H9 (cell line): Measurements from ENCODE around the gene CARHSP1. TPM values are rescaled to one million over a fixed set of nuclear protein-coding genes. Genes with fewer than 3 reads are reported as not detected.

Source experiments
- DNase-seq: peaks from one replicate; pipeline ENCODE4 v3.0.0-alpha.2; 2017
- H2AFZ ChIP-seq: one replicate; pipeline ENCODE4 v1.6.1; 2013; ENCODE audit warnings: mild to moderate bottlenecking, low read length, control low read depth, moderate library complexity
- H2AK5ac ChIP-seq: 2 replicates; pipeline ENCODE4 v1.6.1; 2013; ENCODE audit warnings: low read length, control low read depth, mixed read lengths; ENCODE audit not compliant: insufficient read length
- H2BK120ac ChIP-seq: one replicate; pipeline ENCODE4 v1.6.1; 2013; ENCODE audit warnings: low read depth, mild to moderate bottlenecking, low read length, control low read depth, inconsistent platforms; ENCODE audit not compliant: poor library complexity, severe bottlenecking
- H2BK12ac ChIP-seq: 2 replicates; pipeline ENCODE4 v1.6.1; 2013; ENCODE audit warnings: low read length, control low read depth, mixed read lengths, low read depth; ENCODE audit not compliant: insufficient read length
- H2BK15ac ChIP-seq: 2 replicates; pipeline ENCODE4 v1.6.1; 2013; ENCODE audit warnings: low read depth, low read length, control low read depth
- H2BK20ac ChIP-seq: one replicate; pipeline ENCODE4 v1.6.1; 2013; ENCODE audit warnings: low read depth, mild to moderate bottlenecking, low read length, control low read depth, inconsistent platforms; ENCODE audit not compliant: poor library complexity, severe bottlenecking
- H2BK5ac ChIP-seq: 2 replicates; pipeline ENCODE4 v1.6.1; 2013; ENCODE audit warnings: low read length, control low read depth, mixed read lengths; ENCODE audit not compliant: insufficient read length
- H3K14ac ChIP-seq: 2 replicates; pipeline ENCODE4 v1.6.1; 2013; ENCODE audit warnings: low read length, control low read depth; ENCODE audit not compliant: insufficient read depth
- H3K18ac ChIP-seq: 2 replicates; pipeline ENCODE4 v1.6.1; 2013; ENCODE audit warnings: low read depth, mild to moderate bottlenecking, mixed read lengths, low read length, control low read depth; ENCODE audit not compliant: insufficient read length
- H3K23ac ChIP-seq: 2 replicates; pipeline ENCODE4 v1.6.1; 2013; ENCODE audit warnings: low read length, control low read depth, mixed read lengths, low read depth; ENCODE audit not compliant: insufficient read length
- H3K23me2 ChIP-seq: 2 replicates; pipeline ENCODE4 v1.6.1; 2013; ENCODE audit warnings: low read depth, mild to moderate bottlenecking, mixed read lengths, low read length, control low read depth; ENCODE audit not compliant: insufficient read length, poor library complexity, severe bottlenecking
- H3K27ac ChIP-seq: 2 replicates; pipeline ENCODE4 v1.5.1; 2013; ENCODE audit warnings: low read length, control low read depth, mixed read lengths, low read depth; ENCODE audit not compliant: insufficient read length
- H3K27me3 ChIP-seq: 2 replicates; pipeline ENCODE4 v1.6.1; 2013; ENCODE audit warnings: low read length, control low read depth, inconsistent platforms; ENCODE audit not compliant: insufficient read depth
- H3K4ac ChIP-seq: 2 replicates; pipeline ENCODE4 v1.6.1; 2013; ENCODE audit warnings: low read depth, mild to moderate bottlenecking, control low read depth, inconsistent platforms, low read length, moderate library complexity
- H3K4me1 ChIP-seq: 2 replicates; pipeline ENCODE4 v1.6.1; 2013; ENCODE audit warnings: low read length, control low read depth, inconsistent platforms; ENCODE audit not compliant: insufficient read depth
- H3K4me2 ChIP-seq: 2 replicates; pipeline ENCODE4 v1.6.1; 2013; ENCODE audit warnings: low read length, control low read depth, mixed read lengths; ENCODE audit not compliant: insufficient read length, insufficient read depth
- H3K56ac ChIP-seq: 2 replicates; pipeline ENCODE4 v1.6.1; 2013; ENCODE audit warnings: low read depth, mild to moderate bottlenecking, mixed read lengths, low read length, control low read depth; ENCODE audit not compliant: insufficient read length
- H3K79me1 ChIP-seq: 2 replicates; pipeline ENCODE4 v1.6.1; 2013; ENCODE audit warnings: low read depth, mild to moderate bottlenecking, moderate library complexity, low read length, control low read depth, inconsistent platforms; ENCODE audit not compliant: insufficient read depth, poor library complexity, severe bottlenecking
- H3K79me2 ChIP-seq: 2 replicates; pipeline ENCODE4 v1.6.1; 2013; ENCODE audit warnings: low read length, control low read depth, inconsistent platforms; ENCODE audit not compliant: insufficient read depth
- H3K9ac ChIP-seq: 2 replicates; pipeline ENCODE4 v1.6.1; 2013; ENCODE audit warnings: low read length, control low read depth, mixed read lengths; ENCODE audit not compliant: insufficient read length; ENCODE audit errors: extremely low read depth
- H3K9me3 ChIP-seq: one replicate; pipeline ENCODE4 v1.6.1; 2013; ENCODE audit warnings: low read depth, low read length, inconsistent platforms; ENCODE audit not compliant: control insufficient read depth
- H3T11ph ChIP-seq: one replicate; pipeline ENCODE4 v1.6.1; 2013; ENCODE audit warnings: mild to moderate bottlenecking, low read length, control low read depth, inconsistent platforms
- H4K20me1 ChIP-seq: one replicate; pipeline ENCODE4 v1.6.1; 2013; ENCODE audit not compliant: control insufficient read depth, insufficient read length, insufficient read depth
- H4K5ac ChIP-seq: 2 replicates; pipeline ENCODE4 v1.6.1; 2013; ENCODE audit warnings: low read depth, mild to moderate bottlenecking, mixed read lengths, low read length, control low read depth; ENCODE audit not compliant: insufficient read length
- H4K8ac ChIP-seq: replicated peaks from 2 replicates; pipeline ENCODE4 v1.6.1; 2013; ENCODE audit warnings: low read length, control low read depth, mixed read lengths, low read depth; ENCODE audit not compliant: insufficient read length
- H4K91ac ChIP-seq: 2 replicates; pipeline ENCODE4 v1.6.1; 2013; ENCODE audit warnings: low read depth, mild to moderate bottlenecking, moderate library complexity, mixed read lengths, low read length, control low read depth; ENCODE audit not compliant: insufficient read length
- H3K27ac Mint-ChIP-seq, 3 experiments: 2 replicates in 2 of 3; 3 replicates in 1 of 3; pipeline ENCODE4 v1.8.0; 2020 to 2021; ENCODE audit warnings: mixed read lengths in 3 of 3, mild to moderate bottlenecking in 1 of 3, moderate library complexity in 1 of 3
- H3K27me3 Mint-ChIP-seq: 2 replicates; pipeline ENCODE4 v1.8.0; 2021; ENCODE audit warnings: low read depth, mild to moderate bottlenecking, moderate library complexity, mixed read lengths
- H3K36me3 Mint-ChIP-seq, 3 experiments: 2 replicates in 2 of 3; 3 replicates in 1 of 3; pipeline ENCODE4 v1.8.0; 2020 to 2021; ENCODE audit warnings: low read depth in 3 of 3, mixed read lengths in 3 of 3; ENCODE audit not compliant: insufficient read depth in 1 of 3
- H3K4me1 Mint-ChIP-seq, 2 experiments: 2 replicates each; pipeline ENCODE4 v1.8.0; 2020; ENCODE audit warnings: mixed read lengths in 2 of 2
- H3K4me3 Mint-ChIP-seq, 2 experiments: 2 replicates in 1 of 2; 3 replicates in 1 of 2; pipeline ENCODE4 v1.8.0; 2020 to 2021; ENCODE audit warnings: mild to moderate bottlenecking in 2 of 2, mixed read lengths in 2 of 2, moderate library complexity in 1 of 2
- H3K9me3 Mint-ChIP-seq, 2 experiments: 2 replicates in 1 of 2; 3 replicates in 1 of 2; pipeline ENCODE4 v1.8.0; 2020; ENCODE audit warnings: mild to moderate bottlenecking in 2 of 2, mixed read lengths in 2 of 2, moderate library complexity in 1 of 2
- CTCF ChIP-seq: fragments of 200-600 bp; sonication (generic); conservative IDR thresholded peaks from 3 replicates; pipeline ENCODE4 v1.8.0; 2021; ENCODE audit warnings: antibody characterized with exemption, mild to moderate bottlenecking
- WGBS: extraction: QIAGEN DNeasy Blood & Tissue Kit; methylation state at CpG from one replicate; pipeline ENCODE4 v1.1.7; 2013; ENCODE audit warnings: missing lambda C conversion rate, low lambda C conversion rate, mixed read lengths; ENCODE audit not compliant: insufficient read length; ENCODE audit errors: extremely low coverage; 5-methylcytosine and 5-hydroxymethylcytosine counted together
- total RNA-seq: library from RNA; stranded (reverse); gene quantifications from 2 replicates; pipeline ENCODE4 v1.2.1, GENCODE V29; 2021

The CARHSP1 gene
- total RNA-seq, 1 experiment from 2014 or later = 194 TPM

- Mint-ChIP-seq H3K27me3 (no peaks in the 10 kb centered on the region; the same call in 1 of the 2 replicates), H3K36me3 (peaks cover 15 to 22% (median 17%) of the 10 kb centered on the region in 3 experiments), H3K9me3 (no peaks in the 10 kb centered on the region; a peak in 2 of 5 replicates), H3K27ac (peak overlapping the region; percentile 27 to 96 (median 83); a peak in 6 of 7 replicates), H3K4me3 (peak overlapping the region; percentile 3 to 90; a peak in 4 of 5 replicates), H3K4me1 (peaks cover 52 to 71% of the 10 kb centered on the region in 2 experiments)
- no peak overlapping the region for H3T11ph ChIP-seq
- no peak overlapping the region for H3K4me2 ChIP-seq
- H3K9ac ChIP-seq = no peak overlapping the region
- H4K5ac ChIP-seq = no peak overlapping the region
- H2AFZ ChIP-seq = no peak overlapping the region
- no peak overlapping the region for H3K18ac ChIP-seq
- no peak overlapping the region for H3K27ac ChIP-seq
- H2AK5ac ChIP-seq = no peak overlapping the region
- H2BK15ac ChIP-seq = no peak overlapping the region
- peaks cover 20% of the 10 kb centered on the region; the same call in 1 of the 2 replicates for H3K4me1 ChIP-seq
- no peaks in the 10 kb centered on the region for H3K27me3 ChIP-seq
- peaks cover 5% of the 10 kb centered on the region for H3K79me1 ChIP-seq
- peaks cover 58% of the 10 kb centered on the region; the same call in 1 of the 2 replicates for H3K79me2 ChIP-seq
- TF ChIP-seq CTCF = no peak
- H2BK120ac ChIP-seq = no peak overlapping the region
- no peak overlapping the region for H3K4ac ChIP-seq
- no CpG with 5 or more reads among the region's 13 CpGs for WGBS
- H4K8ac ChIP-seq = no peak overlapping the region
- no peaks in the 10 kb centered on the region for H3K9me3 ChIP-seq
- H3K14ac ChIP-seq = no peak overlapping the region
- H3K23ac ChIP-seq = no peak overlapping the region
- no peak overlapping the region for H4K91ac ChIP-seq
- H2BK12ac ChIP-seq = no peak overlapping the region
- H3K23me2 ChIP-seq = peaks cover 15% of the 10 kb centered on the region
- DNase-seq = no peak
- no peak overlapping the region for H3K56ac ChIP-seq
- H4K20me1 ChIP-seq = peaks cover 5% of the 10 kb centered on the region
- H2BK5ac ChIP-seq = no peak overlapping the region
- no peak overlapping the region for H2BK20ac ChIP-seq
These were observed 4.2 kb downstream of the CARHSP1 start for GRCh38 chr16:8864480-8865110.
